Measurements from ENCODE around the gene KCNJ9.

Gene KCNJ9

GRCh38 chr1:160066829-160067745 is 14.3 kb upstream of the KCNJ9 start:
- DNase-seq: no peak

DNA sequence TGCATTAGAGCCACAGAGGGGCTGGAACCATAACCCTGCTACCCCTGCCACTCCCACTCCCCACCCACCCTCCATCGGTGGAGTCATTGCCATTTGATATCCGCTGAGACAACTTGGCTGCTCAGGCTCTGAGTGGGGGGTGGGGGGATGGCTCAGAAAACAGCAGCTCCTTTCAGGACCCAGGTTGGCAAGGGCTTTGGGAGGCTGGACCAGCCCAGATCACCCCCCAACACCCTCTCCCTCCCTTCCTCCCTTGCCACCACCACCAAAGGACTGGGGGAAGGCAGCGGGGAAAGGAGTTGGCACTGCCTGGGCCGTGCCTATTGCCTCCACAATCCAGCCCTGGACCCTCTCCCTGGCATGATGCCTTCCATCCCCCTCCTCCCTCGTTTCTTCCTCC is 13.1 kb upstream of the KCNJ9 start:
- no peak for DNase-seq

DNA sequence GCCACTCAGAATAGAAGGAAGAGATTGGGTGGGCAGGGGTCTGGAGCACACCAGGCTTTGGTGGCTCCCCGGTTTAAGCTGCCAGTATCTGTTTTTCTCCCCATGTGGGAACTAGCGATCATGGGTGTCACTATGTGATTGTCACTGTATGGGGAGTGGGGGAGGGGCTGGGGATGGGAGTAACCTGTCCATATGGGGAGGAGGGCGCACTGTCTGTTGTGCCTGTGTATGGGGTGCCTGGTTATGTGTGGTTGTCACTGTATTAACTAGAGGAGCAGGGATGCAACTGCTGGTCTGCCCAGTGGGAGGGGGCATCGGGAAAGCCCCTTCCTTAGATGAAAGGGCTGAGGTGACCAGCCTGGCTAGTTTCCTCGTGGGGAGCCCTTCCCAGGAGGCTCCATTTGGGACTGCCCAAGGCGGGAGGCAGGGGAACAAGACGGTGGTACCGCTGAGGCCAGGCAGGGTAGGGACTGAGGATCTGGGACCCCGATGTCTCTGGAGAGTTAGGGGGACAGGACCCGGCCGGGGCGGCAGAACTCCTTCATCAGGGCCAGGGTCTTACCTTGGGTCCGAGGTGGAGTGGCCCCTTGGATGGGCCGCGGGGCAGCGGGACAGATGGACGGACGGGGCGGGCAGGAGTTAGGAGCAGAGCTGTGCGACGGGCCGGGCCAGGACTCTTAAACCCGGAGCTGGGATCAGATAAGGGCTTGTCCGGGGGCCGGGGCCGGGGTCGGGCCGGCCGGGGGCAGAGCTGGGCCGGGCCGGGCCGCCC is 11.7 kb upstream of the KCNJ9 start, which contains the start of gene KCNJ10:
KCNJ10 (minus strand) TSS at position 701 of the 772 bp plus-strand sequence. CDS start 27,628 bp downstream, outside the sequence.
- no peak for DNase-seq

DNA sequence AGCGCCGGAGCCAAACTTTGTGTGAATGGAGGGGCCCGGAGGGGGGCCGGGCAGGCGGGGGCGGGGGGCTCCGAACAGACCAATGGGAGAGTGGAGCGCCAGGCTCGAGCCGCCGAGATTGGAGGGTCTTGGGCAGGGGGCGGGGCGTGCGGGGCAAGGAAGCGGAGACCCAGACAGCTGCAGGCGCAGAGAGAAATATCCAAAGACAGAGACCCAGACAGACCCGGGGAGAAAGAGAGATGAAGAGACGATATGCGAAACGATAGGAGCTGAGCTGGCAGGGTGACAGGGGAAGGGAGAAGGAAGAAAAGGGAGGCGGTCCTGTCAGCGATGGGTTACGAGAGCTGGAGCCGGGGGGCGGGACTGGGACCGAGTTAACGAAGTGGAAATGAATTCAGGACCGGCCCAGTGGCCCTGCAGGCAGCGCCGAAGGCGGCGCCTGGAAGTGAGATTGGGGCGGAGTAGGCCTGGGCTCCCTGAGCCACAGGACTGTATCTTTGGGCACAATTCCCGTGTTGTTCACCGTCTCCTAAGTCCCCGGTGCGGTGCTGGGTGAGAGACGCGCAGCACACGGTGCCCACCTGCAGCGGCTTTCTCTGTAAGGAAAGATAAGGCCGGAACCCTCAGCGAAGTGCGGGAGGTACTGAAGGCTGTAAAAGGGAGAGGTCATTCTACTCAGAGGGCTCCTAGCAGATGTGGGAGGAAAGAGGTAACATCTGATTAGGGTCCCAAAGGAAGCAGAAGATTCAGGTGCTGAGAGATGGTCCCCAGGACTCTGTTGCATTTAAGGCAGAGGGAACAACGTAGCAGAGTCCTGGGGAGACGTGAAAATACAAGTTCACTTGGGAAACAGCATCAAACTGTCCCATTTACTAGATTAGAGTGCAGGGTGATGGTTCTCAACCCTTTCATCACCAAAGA is 10.8 kb upstream of the KCNJ9 start:
- DNase-seq: peak; percentile 63

- DNase-seq: no peak
Measured at GRCh38 chr1:160071289-160071688, 10.0 kb upstream of the KCNJ9 start.

DNA sequence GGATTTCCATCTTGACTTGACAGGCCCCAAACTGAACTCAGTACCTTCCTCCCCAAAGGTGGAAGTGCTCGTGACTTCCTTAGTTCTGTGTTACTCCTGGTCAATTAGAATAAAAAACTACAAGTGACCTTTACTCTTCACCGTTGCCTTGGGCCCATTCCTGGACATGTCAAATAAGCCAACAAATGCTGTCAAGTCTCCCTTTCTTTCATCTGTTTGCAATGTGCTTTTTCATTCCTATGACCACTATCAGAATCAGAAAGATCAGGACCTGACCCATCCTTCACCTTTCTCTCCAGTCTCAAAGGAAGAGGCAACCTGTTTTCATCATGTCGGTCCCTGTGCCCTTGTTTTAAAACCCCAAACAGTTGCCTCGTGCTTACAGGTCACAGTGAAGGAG is 6.5 kb upstream of the KCNJ9 start:
- DNase-seq: no peak

GRCh38 chr1:160075836-160076235 is 5.5 kb upstream of the KCNJ9 start:
- no peak for DNase-seq

DNA sequence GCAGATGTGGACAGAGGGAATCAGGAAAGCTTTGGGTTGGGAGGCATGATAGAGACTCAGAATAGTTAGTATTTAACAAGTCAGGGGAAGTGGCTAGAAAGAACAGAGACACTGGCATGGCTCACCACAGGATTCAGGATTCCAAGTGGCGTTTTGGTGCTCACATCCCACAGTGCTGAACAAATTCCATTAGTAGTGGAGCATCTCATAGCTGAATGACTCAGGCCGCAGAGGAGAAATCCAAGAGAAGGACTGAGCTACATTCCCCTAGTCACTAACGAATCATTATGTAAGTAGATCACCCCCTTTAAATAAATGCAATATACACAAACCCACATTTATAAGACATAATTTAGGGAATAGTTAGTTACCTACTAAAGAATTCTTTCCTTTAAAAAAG is 5.0 kb upstream of the KCNJ9 start:
- DNase-seq: peak; percentile 37

- no peak for DNase-seq
Measured at GRCh38 chr1:160077486-160077885, 3.9 kb upstream of the KCNJ9 start.

DNA sequence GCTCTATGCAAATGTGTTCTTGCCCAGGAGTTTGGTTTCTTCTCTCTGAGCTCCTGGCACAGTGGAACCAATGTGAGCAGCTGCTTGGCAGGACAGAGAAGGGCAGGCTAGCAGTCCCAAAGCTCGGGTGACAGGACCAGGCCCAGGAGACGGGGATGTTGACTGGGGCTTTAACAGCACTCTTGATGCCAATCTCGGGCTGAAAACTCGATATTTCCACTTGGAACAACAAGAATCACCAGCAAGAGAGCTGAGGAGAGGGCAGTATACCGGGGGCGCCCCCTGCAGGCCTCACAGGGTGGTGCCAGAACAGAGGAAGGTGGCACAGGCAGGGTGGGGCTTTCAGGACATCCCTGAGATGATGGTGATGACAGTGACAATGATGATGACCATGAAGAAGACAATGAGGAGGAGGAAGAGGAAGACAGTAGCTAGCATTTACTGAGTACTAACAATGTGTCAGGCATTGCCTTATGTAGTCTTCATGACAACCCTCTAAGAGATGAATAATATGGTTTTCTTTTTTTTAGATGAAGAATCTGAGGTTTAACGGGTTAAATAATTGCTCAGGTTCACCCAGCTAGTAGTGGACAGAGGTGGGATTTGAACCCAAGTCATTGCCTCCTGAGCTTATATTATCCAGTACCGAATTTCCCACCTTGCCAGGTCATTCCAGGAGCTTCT is 2.7 kb upstream of the KCNJ9 start:
- peak; percentile 31 for DNase-seq

DNA sequence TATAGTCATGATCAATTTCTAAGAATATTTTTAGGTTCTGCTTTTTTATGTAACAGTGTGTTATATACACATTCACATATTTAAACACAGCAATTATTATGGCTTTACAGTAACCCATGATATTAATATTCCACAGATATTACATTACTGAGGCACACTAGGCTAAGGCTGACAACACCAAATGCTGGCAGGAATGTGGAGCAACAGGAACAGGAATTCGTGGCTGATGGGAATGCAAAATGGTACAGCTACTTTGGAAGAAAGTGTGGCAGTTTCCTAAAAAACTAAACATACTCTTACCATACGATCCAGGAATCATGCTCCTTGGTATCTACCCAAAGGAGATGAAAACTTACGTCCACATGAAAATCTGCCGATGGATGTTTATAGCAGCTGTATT is 1.9 kb upstream of the KCNJ9 start:
- DNase-seq: no peak

GRCh38 chr1:160080381-160081100 is 797 bp upstream of the KCNJ9 start:
- DNase-seq: no peak

GRCh38 chr1:160082487-160082886 is 1.1 kb downstream of the KCNJ9 start:
- DNase-seq: no peak

DNA sequence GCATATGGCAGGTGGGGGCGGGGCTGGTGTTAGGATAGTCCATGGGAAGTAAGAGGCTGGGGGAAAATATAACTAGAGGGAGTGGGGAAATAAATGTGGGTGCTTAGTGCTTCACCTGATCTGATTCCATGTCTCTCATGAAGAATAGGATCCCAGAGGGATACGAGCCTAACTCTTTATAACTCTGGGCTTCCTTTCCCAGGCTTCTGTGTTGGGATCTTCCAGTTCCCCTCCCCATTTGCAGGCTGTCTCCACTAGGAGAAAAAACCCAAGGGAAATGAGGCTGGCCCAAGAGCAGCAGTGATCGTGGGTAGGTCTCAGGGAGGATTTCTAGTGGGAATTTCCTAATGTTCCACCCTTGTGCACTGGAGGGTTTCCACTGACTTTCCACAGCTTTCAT is 1.6 kb downstream of the KCNJ9 start:
- DNase-seq: no peak

GRCh38 chr1:160083968-160084770 is 2.8 kb downstream of the KCNJ9 start:
- DNase-seq: no peak

DNA sequence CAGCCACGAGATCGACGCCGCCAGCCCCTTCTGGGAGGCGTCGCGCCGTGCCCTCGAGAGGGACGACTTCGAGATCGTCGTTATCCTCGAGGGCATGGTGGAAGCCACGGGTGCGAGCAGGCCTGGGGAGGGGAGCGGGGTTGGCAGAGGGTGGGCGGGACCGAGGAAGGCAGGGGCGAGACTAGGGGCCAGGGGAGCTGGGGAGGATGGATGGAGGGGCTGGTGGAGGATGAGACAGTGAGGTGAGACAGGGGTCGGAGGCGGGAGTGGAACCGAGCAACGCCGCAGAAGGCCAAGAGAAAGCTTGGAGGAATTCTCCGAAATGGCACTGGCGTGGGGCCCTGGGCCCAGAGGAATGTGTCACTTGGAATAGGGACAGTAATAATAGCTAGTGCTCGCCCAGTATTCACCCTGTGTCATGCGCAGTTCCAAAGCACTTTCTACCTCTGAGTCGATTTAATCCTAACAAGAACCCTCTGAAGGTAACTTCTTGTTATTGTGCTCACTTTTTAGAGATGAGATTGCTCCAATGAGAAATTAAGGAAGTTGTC is 3.5 kb downstream of the KCNJ9 start:
- no peak for DNase-seq

DNA sequence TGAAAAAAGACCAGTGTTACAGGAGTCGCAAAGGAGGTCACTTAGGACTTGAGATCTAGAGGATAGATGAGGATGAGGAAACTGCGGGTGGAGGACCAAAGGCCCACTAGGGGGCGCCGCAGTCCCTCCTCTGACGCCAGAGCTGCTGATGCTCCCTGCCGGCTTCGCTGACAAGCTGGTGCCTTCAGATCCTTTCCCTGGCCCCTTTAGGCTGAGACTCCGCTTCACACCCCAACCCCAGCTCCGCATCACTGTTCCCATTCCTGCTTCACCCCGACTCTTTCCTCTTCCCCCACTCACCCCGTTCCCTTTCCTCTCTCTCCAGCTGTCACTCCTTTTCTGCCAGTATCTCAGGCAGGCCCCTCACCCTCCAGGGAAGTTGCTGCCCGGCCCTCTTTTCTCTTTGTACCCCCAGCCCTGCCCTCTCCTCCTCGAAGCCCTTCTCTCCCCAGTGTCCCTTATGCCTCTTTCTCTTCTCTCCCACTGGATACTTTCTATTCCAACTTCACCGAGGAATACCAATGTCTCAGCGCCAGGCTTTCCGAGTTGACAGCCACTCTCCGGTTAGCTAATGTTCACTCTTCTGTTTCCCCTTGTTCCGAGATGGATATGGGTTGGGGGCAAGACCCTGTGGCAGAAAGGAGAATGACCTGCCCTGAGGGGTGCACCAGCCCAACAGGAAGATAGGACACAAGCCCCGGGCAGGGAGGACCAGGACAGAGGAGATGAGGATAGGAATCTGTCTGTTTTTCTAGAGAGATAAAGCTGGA is 4.5 kb downstream of the KCNJ9 start:
- DNase-seq: peak; percentile 69

GRCh38 chr1:160086456-160086892 is 5.1 kb downstream of the KCNJ9 start:
- DNase-seq: no peak

GRCh38 chr1:160087118-160087662 is 5.9 kb downstream of the KCNJ9 start:
- DNase-seq: no peak
